Mammary epithelial cell (primary cell): ENCODE results near the gene OR51A2.

Experiments
- CTCF ChIP-seq, 2 donors: IDR thresholded peaks in 1 of 2; conservative IDR thresholded peaks in 1 of 2; 2 replicates each; pipeline ENCODE4 v1.5.1; 2011 to 2012; ENCODE audit warnings: inconsistent platforms in 2 of 2, low read length in 2 of 2, mild to moderate bottlenecking in 2 of 2, control low read depth in 1 of 2, low read depth in 1 of 2; ENCODE audit not compliant: insufficient read depth in 1 of 2; ENCODE audit errors: extremely low read depth in 1 of 2
- EZH2 ChIP-seq: IDR thresholded peaks from 2 replicates; pipeline ENCODE4 v1.6.1; 2012; ENCODE audit warnings: low read length, inconsistent platforms, borderline replicate concordance

DNA sequence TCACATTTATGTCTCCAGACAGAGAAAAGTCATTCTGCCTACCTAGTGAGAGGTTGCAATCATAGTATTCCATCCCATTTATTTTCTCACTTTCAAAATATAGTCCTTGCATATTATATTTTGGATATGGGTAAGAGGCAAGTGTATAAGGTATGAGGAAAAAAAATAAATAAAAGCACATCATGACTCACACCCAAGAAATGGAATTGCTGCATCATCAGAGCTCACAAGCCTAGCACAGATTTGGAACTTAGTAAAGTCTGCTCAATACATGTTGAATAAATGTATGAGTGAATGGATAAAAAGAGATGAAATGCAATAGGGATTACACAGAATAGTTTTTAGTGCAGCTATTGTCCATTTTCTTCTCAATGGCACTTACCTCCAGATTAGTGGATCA, 28.9 kb downstream of the OR51A2 start:
- TF ChIP-seq CTCF (conservative IDR thresholded peaks at IDR 0.05 in 1 of 2, IDR thresholded peaks at IDR 0.05 in 1 of 2; ENCODE audit: extremely low read depth in 1 of 2, insufficient read depth in 1 of 2, low read depth in 1 of 2, low read length in 2 of 2) (no peak), EZH2 (no peak)
